Loucy (cell line): ENCODE data around the gene ARL6IP4.

ENCODE experiments used
- H2AFZ ChIP-seq: fragments of 200-600 bp; sonication (generic); 2 replicates; pipeline ENCODE4 v1.6.0; 2016; ENCODE audit warnings: antibody characterized with exemption, mild to moderate bottlenecking, low read length, moderate library complexity
- H3F3A ChIP-seq: fragments of 200-600 bp; 2 replicates; pipeline ENCODE4 v1.6.0; 2016; ENCODE audit warnings: antibody characterized with exemption, low read depth, mild to moderate bottlenecking
- H3K27me3 ChIP-seq: fragments of 200-600 bp; sonication (generic); 2 replicates; pipeline ENCODE4 v1.6.1; 2014; ENCODE audit warnings: low read length, mild to moderate bottlenecking; ENCODE audit not compliant: insufficient read depth, poor library complexity, severe bottlenecking
- H3K36me3 ChIP-seq: fragments of 200-600 bp; sonication (generic); 2 replicates; pipeline ENCODE4 v1.6.1; 2016; ENCODE audit warnings: low read length; ENCODE audit not compliant: insufficient read depth
- H3K4me1 ChIP-seq: fragments of 200-600 bp; sonication (generic); 2 replicates; pipeline ENCODE4 v1.5.1; 2014; ENCODE audit warnings: low read length, mild to moderate bottlenecking; ENCODE audit not compliant: insufficient read depth, poor library complexity, severe bottlenecking
- H3K4me2 ChIP-seq: fragments of 200-600 bp; sonication (generic); 2 replicates; pipeline ENCODE4 v1.6.0; 2014; ENCODE audit warnings: antibody characterized with exemption, low read length, low read depth, mild to moderate bottlenecking; ENCODE audit not compliant: poor library complexity, severe bottlenecking
- H3K4me3 ChIP-seq: fragments of 200-600 bp; sonication (generic); 2 replicates; pipeline ENCODE4 v1.5.1; 2014; ENCODE audit warnings: low read length, mild to moderate bottlenecking, mixed read lengths; ENCODE audit not compliant: poor library complexity, severe bottlenecking
- H3K79me2 ChIP-seq: fragments of 200-600 bp; sonication (generic); 2 replicates; pipeline ENCODE4 v1.6.1; 2014; ENCODE audit warnings: low read length; ENCODE audit not compliant: insufficient read depth
- H3K9ac ChIP-seq: fragments of 200-600 bp; sonication (generic); 2 replicates; pipeline ENCODE4 v1.6.0; 2014; ENCODE audit warnings: mild to moderate bottlenecking, low read depth, low read length, moderate library complexity; ENCODE audit not compliant: poor library complexity, severe bottlenecking
- H3K9me2 ChIP-seq: fragments of 200-600 bp; sonication (generic); replicated peaks from 2 replicates; pipeline ENCODE4 v1.6.1; 2016; ENCODE audit warnings: low read depth, low read length, mixed read lengths
- H3K9me3 ChIP-seq: fragments of 200-600 bp; sonication (generic); 2 replicates; pipeline ENCODE4 v1.6.1; 2014; ENCODE audit warnings: mild to moderate bottlenecking, antibody characterized with exemption, low read length, low read depth; ENCODE audit not compliant: insufficient read depth
- H4K20me1 ChIP-seq: fragments of 200-600 bp; sonication (generic); 2 replicates; pipeline ENCODE4 v1.6.0; 2014; ENCODE audit warnings: antibody characterized with exemption, low read length, mild to moderate bottlenecking; ENCODE audit not compliant: insufficient read depth, poor library complexity, severe bottlenecking
- CTCF ChIP-seq: fragments of 200-600 bp; sonication (generic); conservative IDR thresholded peaks from 2 replicates; pipeline ENCODE4 v1.5.1; 2014; ENCODE audit warnings: mild to moderate bottlenecking, antibody characterized with exemption, low read length
- EZH2phosphoT487 ChIP-seq: fragments of 200-600 bp; IDR thresholded peaks from 2 replicates; pipeline ENCODE4 v1.6.1; 2018; ENCODE audit warnings: antibody characterized with exemption, mild to moderate bottlenecking, moderate library complexity, borderline replicate concordance

The ARL6IP4 gene

GRCh38 chr12:123003257-123003656 is 22.8 kb downstream of the ARL6IP4 start:
- TF ChIP-seq CTCF = no peak
- Histone ChIP-seq H3F3A (no peaks in the 10 kb centered on the region), H3K4me3 (no peak overlapping the region), H3K9me2 (no peaks in the 10 kb centered on the region), H4K20me1 (no peaks in the 10 kb centered on the region), H3K9me3 (no peaks in the 10 kb centered on the region), H3K4me1 (peaks cover 7% of the 10 kb centered on the region), H3K27me3 (no peaks in the 10 kb centered on the region), H3K79me2 (no peaks in the 10 kb centered on the region), H2AFZ (no peak overlapping the region), H3K9ac (no peak overlapping the region), H3K4me2 (no peak overlapping the region), H3K36me3 (no peaks in the 10 kb centered on the region)

GRCh38 chr12:123004287-123004686 is 23.8 kb downstream of the ARL6IP4 start:
- H3K4me1 ChIP-seq = peaks cover 7% of the 10 kb centered on the region
- H3K27me3 ChIP-seq = no peaks in the 10 kb centered on the region
- no peak for TF ChIP-seq EZH2phosphoT487
- TF ChIP-seq CTCF = no peak
- no peaks in the 10 kb centered on the region for H3K36me3 ChIP-seq
- H3K9me2 ChIP-seq = no peaks in the 10 kb centered on the region
- no peaks in the 10 kb centered on the region for H3K79me2 ChIP-seq
- no peak overlapping the region for H3K4me3 ChIP-seq
- no peak overlapping the region for H3K4me2 ChIP-seq
- no peaks in the 10 kb centered on the region for H3K9me3 ChIP-seq
- H3K9ac ChIP-seq = no peak overlapping the region
- H2AFZ ChIP-seq = no peak overlapping the region
- H4K20me1 ChIP-seq = no peaks in the 10 kb centered on the region
- H3F3A ChIP-seq = no peaks in the 10 kb centered on the region

GRCh38 chr12:123005081-123005626 is 24.7 kb downstream of the ARL6IP4 start:
- H3K27me3 ChIP-seq = no peaks in the 10 kb centered on the region
- H3K36me3 ChIP-seq = no peaks in the 10 kb centered on the region
- H3K4me1 ChIP-seq = peaks cover 1% of the 10 kb centered on the region
- no peak overlapping the region for H2AFZ ChIP-seq
- H3K9ac ChIP-seq = no peak overlapping the region
- no peak overlapping the region for H3K4me3 ChIP-seq
- H3K9me3 ChIP-seq = no peaks in the 10 kb centered on the region
- no peaks in the 10 kb centered on the region for H3K9me2 ChIP-seq
- H3K79me2 ChIP-seq = no peaks in the 10 kb centered on the region
- TF ChIP-seq CTCF (no peak), EZH2phosphoT487 (no peak)
- no peak overlapping the region for H3K4me2 ChIP-seq
- H3F3A ChIP-seq = no peaks in the 10 kb centered on the region
- H4K20me1 ChIP-seq = no peaks in the 10 kb centered on the region
